Heart right ventricle (tissue), 16 donors: ENCODE measurements around the gene SLA2. TPM values are rescaled to one million over a fixed set of nuclear protein-coding genes. Genes with fewer than 3 reads are reported as not detected.
"Not testable (repeated sequence)": the region's sequence is repeated elsewhere in the genome, so short reads cannot be mapped to it uniquely, and the experiment has no call there.

Experiments used
- ATAC-seq, 8 donors: fragments of 200-7000 bp; cut with Tn5 transposase; one replicate each; pipeline ENCODE4 v1.9.1; 2020; ENCODE audit warnings: mild to moderate bottlenecking in 8 of 8, moderate library complexity in 8 of 8, moderate number of reproducible peaks in 1 of 8
- DNase-seq, 2 donors: peaks; one replicate each; pipeline ENCODE4 v3.0.0-alpha.2; 2020
- H3K27ac ChIP-seq, 10 donors: fragments of 200-600 bp; sonication (generic) in 2 of 10; one replicate each; pipeline versions ENCODE4 v1.5.0 to v1.8.0; 2020 to 2022; ENCODE audit warnings: mild to moderate bottlenecking in 3 of 10
- H3K27me3 ChIP-seq, 7 donors: fragments of 200-600 bp; one replicate each; pipeline ENCODE4 v1.8.0; 2021 to 2022; ENCODE audit warnings: mild to moderate bottlenecking in 2 of 7
- H3K36me3 ChIP-seq, 9 donors: fragments of 200-600 bp; sonication (generic) in 1 of 9; one replicate each; pipeline versions ENCODE4 v1.5.0 to v1.8.0; 2020 to 2022; ENCODE audit warnings: mild to moderate bottlenecking in 2 of 9
- H3K4me1 ChIP-seq, 9 donors: fragments of 200-600 bp; sonication (generic) in 1 of 9; one replicate each; pipeline versions ENCODE4 v1.5.0 to v1.8.0; 2020 to 2022; ENCODE audit warnings: mild to moderate bottlenecking in 4 of 9
- H3K4me3 ChIP-seq, 10 donors: fragments of 200-600 bp; sonication (generic) in 2 of 10; one replicate each; pipeline versions ENCODE4 v1.5.0 to v1.8.0; 2020 to 2022; ENCODE audit warnings: mild to moderate bottlenecking in 7 of 10, moderate library complexity in 2 of 10
- H3K9me3 ChIP-seq, 11 donors: fragments of 200-600 bp in 10 of 11; sonication (generic) in 2 of 11; one replicate each; pipeline versions ENCODE4 v1.5.0 to v1.8.0; 2013 to 2022; ENCODE audit warnings: mild to moderate bottlenecking in 2 of 11, control low read depth in 1 of 11, moderate library complexity in 1 of 11
- WGBS, 2 donors: extraction: QIAGEN DNeasy Blood & Tissue Kit; methylation state at CpG; one replicate each; pipeline ENCODE4 v1.1.7; 2013; ENCODE audit warnings: inconsistent platforms in 1 of 2; 5-methylcytosine and 5-hydroxymethylcytosine counted together
- intact Hi-C, 10 donors: fragments of 100-400 bp; cut with DNase I; formaldehyde crosslinking; loops; one replicate each; pipeline versions ENCODE4 v1.11.1 to v1.14.2; 2022
- polyA plus RNA-seq, 2 donors: library from polyadenylated mRNA; stranded (reverse); fragments of 200-250 nt; gene quantifications; one replicate each; pipeline ENCODE4 v1.2.3, GENCODE V29; 2013
- total RNA-seq, 10 donors: library from RNA; stranded (reverse); fragmentation: NEBNext Ultra II Directional in 3 of 10; extraction: Animal tissue kit (Norgen Biotek cat#: 25700) in 3 of 10; gene quantifications; one replicate each; pipeline versions ENCODE4 v1.2.1 to v1.2.4, GENCODE V29; 2021 to 2023
- TF ChIP-seq, protein P1 (sequence below), 9 donors: fragments of 200-600 bp; sonication (generic) in 2 of 9; IDR thresholded peaks; one replicate each; pipeline versions ENCODE4 v1.5.0 to v1.8.0; 2021 to 2022; ENCODE audit warnings: antibody characterized with exemption in 9 of 9, mild to moderate bottlenecking in 5 of 9, moderate library complexity in 1 of 9
- donor health status: Arrhythmogenic right ventricular cardiomyopathy.
- donor health status: ischemic (EF 13 %, LVEDD 7.1; RV severe dilation, severe dysfunction).
- donor health status: healthy with polysubstance abuse.
- donor health status: DM: no; HTN: yes; CAD: no.
- donor health status: DM: no; HTN: no; CAD: no.
- donor health status: ischemic (EF 25% LVEDD 6.9; RV normal size, moderate dysfunction).
- donor health status: ischemic (EF 25% LVEDD 5.7; RV mildly dilated, moderate dysfunction).
- donor health status: healthy.
- donor health status: DM: yes; HTN: yes; CAD: no.
- donor health status: Ischemic cardiomyopathy.
- donor health status: ischemic (EF 35%, LVEDD 5.7; RV mildly dilated, moderate dysfunction).
- donor health status: nonischemic (EF 11% LVEDD 7.7; RV severe dilation, severe dysfunction).
- donor health status: DM: yes; HTN: yes; CAD: no.
- donor health status: PGD.
- donor health status: ischemic (EF 29% LVEDD 5.4; RV normal size, mild dysfunction).
- donor health status: nonischemic (EF 23%, LVEDD 6.1; RV moderate dilation, normal function).

SLA2 gene
- total and polyA plus RNA-seq, 12 donors, result 0.20 to 2.4 (median 0.39) TPM

GRCh38 chr20:36569847-36570429, 76.1 kb downstream of the SLA2 start:
- 71 to 81% methylated on average over 7 of the region's 7 CpGs for WGBS, 2 donors
- DNase-seq (no peak), ATAC-seq (no peak)
- intact Hi-C loops, result loop anchor here in 2 of 10 donors (5.0 to 10.0 kb wide), 2 partner anchors 37 to 185 kb away; partner anchors contain the start of gene RAB5IF (in 1 of the 2)
- Histone ChIP-seq H3K4me3 (no peak overlapping the region), H3K27me3 (no peaks in the 10 kb centered on the region), H3K27ac (no peak overlapping the region), H3K4me1 (peaks cover 2 to 22% (median 7%) of the 10 kb centered on the region in 9 donors), H3K9me3 (peaks cover 0 to 12% (median 5%) of the 10 kb centered on the region in 11 donors), H3K36me3 (no peaks in the 10 kb centered on the region)
- TF ChIP-seq, protein P1, sequence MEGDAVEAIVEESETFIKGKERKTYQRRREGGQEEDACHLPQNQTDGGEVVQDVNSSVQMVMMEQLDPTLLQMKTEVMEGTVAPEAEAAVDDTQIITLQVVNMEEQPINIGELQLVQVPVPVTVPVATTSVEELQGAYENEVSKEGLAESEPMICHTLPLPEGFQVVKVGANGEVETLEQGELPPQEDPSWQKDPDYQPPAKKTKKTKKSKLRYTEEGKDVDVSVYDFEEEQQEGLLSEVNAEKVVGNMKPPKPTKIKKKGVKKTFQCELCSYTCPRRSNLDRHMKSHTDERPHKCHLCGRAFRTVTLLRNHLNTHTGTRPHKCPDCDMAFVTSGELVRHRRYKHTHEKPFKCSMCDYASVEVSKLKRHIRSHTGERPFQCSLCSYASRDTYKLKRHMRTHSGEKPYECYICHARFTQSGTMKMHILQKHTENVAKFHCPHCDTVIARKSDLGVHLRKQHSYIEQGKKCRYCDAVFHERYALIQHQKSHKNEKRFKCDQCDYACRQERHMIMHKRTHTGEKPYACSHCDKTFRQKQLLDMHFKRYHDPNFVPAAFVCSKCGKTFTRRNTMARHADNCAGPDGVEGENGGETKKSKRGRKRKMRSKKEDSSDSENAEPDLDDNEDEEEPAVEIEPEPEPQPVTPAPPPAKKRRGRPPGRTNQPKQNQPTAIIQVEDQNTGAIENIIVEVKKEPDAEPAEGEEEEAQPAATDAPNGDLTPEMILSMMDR (IDR thresholded peaks at IDR 0.05), result no peak

GRCh38 chr20:36565520-36565919, 80.5 kb downstream of the SLA2 start:
- H3K36me3 ChIP-seq, result no peaks in the 10 kb centered on the region
- 95% methylated on average over 3 of the region's 3 CpGs for WGBS, 2 donors
- H3K4me3 ChIP-seq, result no peak overlapping the region
- DNase-seq (no peak), ATAC-seq (no peak)
- H3K27me3 ChIP-seq, result no peaks in the 10 kb centered on the region
- no peaks in the 10 kb centered on the region for H3K4me1 ChIP-seq
- TF ChIP-seq, protein P1 (IDR thresholded peaks at IDR 0.05), result no peak
- no peak overlapping the region for H3K27ac ChIP-seq
- intact Hi-C loops, result no loop called here
- peaks cover 0 to 12% (median 5%) of the 10 kb centered on the region in 11 donors for H3K9me3 ChIP-seq

- H3K4me3 ChIP-seq, ATAC-seq, H3K27me3 ChIP-seq, H3K27ac ChIP-seq, H3K4me1 ChIP-seq, DNase-seq, intact Hi-C loops, H3K36me3 ChIP-seq: not testable (repeated sequence)
- H3K9me3 ChIP-seq, result peaks cover 0 to 12% (median 5%) of the 10 kb centered on the region in 11 donors
- 97 to 98% methylated on average over 6 of the region's 6 CpGs for WGBS, 2 donors
These were observed 81.3 kb downstream of the SLA2 start for GRCh38 chr20:36564726-36565121.

- H3K4me3 ChIP-seq, H3K27me3 ChIP-seq, ATAC-seq, H3K4me1 ChIP-seq, DNase-seq, H3K36me3 ChIP-seq, H3K27ac ChIP-seq, intact Hi-C loops: not testable (repeated sequence)
- peaks cover 0 to 12% (median 5%) of the 10 kb centered on the region in 11 donors for H3K9me3 ChIP-seq
- WGBS, 2 donors, result 96% methylated on average over 12 to 13 of the region's 13 CpGs
These were observed 81.8 kb downstream of the SLA2 start for GRCh38 chr20:36564078-36564725.

DNA sequence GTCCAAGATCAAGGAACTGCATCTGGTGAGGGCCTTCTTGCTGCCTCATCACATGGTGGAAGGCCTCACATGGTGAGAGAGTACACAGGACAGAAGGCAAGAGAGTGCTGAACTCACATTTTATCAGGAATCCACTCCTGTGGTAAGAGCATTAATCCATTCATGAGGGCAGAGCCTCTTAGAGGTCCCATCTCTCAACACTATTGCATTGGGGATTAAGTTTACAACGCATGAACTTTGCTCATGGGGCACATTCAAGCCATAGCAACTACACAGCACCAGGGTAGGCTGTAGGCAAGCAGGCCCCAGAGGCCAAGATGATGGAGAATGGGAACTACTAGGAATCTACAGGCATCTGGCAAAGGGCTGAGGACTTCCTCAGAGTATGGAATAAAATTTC, 82.6 kb downstream of the SLA2 start:
- no peaks in the 10 kb centered on the region for H3K4me1 ChIP-seq
- no peak overlapping the region for H3K4me3 ChIP-seq
- DNase-seq, result no peak
- H3K36me3 ChIP-seq, result no peaks in the 10 kb centered on the region
- H3K27me3 ChIP-seq, result no peaks in the 10 kb centered on the region
- TF ChIP-seq, protein P1 (IDR thresholded peaks at IDR 0.05), result no peak
- H3K27ac ChIP-seq, result no peak overlapping the region
- no peak for ATAC-seq
- intact Hi-C loops, result no loop called here
- 81 to 98% methylated on average over 1 of the region's 1 CpG for WGBS, 2 donors
- H3K9me3 ChIP-seq, result peaks cover 0 to 12% (median 5%) of the 10 kb centered on the region in 11 donors
